ENCODE results near the gene ZGPAT.

ZGPAT gene

GRCh38 chr20:63734111-63734945 lies 26.5 kb downstream of the ZGPAT start:
- DNase-seq: no peak

DNA sequence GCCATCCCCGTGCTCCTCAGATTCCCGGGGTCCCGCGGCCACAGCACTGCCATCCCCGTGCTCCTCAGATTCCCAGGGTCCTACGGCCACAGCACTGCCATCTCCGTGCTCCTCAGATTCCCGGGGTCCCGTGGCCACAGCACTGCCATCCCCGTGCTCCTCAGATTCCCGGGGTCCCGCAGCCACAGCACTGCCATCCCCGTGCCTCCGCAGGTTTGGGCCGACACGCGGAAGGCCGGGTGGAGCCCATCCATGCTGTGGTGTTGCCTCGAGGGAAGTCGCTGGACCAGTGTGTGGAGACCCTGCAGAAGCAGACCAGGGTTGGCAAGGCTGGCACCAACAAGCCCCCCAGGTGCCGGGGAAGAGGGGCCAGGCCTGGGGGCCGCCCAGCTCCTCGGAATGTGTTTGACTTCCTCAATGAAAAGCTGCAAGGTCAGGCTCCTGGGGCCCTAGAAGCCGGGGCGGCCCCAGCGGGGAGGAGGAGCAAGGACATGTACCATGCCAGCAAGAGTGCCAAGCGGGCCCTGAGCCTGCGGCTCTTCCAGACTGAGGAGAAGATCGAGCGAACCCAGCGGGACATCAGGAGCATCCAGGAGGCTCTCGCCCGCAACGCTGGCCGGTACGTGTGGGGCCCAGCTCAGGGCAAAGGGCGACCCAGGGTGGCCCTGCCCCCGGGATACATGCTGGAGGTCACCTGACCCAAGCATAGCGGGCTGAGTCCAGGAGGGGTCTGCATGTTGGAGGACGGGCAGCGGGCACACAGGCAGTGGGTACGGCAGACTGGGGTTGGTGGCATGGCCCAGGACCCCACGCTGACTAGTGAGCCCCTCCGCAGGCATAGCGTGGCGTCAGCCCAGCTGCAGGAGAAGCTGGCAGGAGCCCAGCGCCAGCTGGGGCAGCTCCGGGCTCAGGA lies 27.4 kb downstream of the ZGPAT start:
- DNase-seq: no peak

GRCh38 chr20:63735859-63736718 lies 28.2 kb downstream of the ZGPAT start, which contains the start of gene LIME1:
LIME1 (plus strand) TSS chr20:63736664; CDS start chr20:63737550, 886 bp downstream.
- DNase-seq: peak; percentile 17

DNA sequence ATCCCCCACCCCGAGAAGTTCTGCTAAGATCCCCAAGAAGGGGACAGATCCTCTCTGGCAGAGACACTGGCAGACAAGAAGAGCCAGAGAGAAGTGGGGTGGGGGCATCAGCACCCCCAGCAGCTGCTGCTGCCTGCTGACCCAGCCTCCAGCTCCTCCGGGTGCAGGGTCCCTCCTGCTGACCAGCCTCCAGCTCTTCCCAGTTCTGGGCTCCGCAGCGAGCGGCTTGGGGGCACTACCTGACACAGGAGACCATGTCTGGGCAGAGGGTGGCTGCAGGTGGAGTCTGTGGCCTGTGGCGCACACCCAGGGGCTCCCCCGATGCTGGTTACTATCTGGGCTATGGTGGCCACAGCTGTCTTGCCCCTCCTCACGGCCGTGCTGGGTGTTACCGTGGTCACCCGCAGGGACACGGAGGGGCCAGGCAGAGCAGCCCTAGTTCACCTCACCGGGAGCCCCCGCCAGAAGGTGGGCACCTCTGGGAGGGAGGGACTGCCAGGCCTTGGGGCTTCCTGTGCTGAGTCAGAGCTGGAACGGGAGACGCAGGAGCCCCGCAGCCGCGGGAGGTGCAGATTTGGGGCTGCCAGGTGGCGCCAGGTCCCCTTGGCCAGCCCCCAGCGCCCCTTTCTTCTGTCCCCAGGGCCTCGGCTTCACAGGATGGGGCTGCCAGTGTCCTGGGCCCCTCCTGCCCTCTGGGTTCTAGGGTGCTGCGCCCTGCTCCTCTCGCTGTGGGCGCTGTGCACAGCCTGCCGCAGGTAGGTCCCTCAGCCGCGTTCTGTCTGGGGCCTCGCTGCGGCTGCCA lies 29.3 kb downstream of the ZGPAT start:
- no peak for DNase-seq

DNA sequence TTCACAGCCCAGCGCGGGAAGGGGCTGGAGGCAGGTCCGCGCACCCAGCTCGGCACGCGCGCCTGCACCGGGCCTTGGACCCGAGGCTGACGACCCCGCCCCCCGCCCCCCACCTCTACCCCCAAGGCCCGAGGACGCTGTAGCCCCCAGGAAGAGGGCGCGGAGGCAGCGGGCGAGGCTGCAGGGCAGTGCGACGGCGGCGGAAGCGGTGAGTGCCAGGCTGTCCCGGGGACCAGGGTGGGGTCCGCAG lies 29.8 kb downstream of the ZGPAT start:
- DNase-seq: no peak

DNA sequence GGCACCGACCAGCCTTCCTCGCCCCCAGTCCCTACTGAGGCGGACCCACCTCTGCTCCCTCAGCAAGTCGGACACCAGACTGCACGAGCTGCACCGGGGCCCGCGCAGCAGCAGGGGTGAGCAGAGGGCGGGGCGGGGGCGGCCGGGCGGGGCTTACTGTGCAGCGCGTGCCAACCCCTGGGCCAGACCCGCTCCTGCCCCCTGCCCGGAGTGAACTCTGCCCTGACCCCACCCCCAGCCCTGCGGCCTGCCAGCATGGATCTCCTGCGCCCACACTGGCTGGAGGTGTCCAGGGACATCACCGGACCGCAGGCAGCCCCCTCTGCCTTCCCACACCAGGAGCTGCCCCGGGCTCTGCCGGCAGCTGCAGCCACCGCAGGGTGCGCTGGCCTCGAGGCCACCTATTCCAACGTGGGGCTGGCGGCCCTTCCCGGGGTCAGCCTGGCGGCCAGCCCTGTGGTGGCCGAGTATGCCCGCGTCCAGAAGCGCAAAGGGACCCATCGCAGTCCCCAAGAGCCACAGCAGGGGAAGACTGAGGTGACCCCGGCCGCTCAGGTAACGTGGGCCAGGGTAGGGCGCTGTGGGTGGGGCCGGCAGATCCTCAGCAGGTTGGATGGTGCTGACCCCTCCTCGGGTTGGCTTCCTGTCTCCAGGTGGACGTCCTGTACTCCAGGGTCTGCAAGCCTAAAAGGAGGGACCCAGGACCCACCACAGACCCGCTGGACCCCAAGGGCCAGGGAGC lies 30.3 kb downstream of the ZGPAT start:
- DNase-seq: no peak

DNA sequence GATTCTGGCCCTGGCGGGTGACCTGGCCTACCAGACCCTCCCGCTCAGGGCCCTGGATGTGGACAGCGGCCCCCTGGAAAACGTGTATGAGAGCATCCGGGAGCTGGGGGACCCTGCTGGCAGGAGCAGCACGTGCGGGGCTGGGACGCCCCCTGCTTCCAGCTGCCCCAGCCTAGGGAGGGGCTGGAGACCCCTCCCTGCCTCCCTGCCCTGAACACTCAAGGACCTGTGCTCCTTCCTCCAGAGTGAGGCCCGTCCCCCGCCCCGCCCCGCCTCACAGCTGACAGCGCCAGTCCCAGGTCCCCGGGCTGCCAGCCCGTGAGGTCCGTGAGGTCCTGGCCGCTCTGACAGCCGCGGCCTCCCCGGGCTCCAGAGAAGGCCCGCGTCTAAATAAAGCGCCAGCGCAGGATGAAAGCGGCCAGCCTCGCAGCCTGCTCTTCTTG lies 30.9 kb downstream of the ZGPAT start:
- peak; percentile 21 for DNase-seq

- DNase-seq: peak; percentile 86
Observed at GRCh38 chr20:63739130-63740069, 31.6 kb downstream of the ZGPAT start, which contains the start of gene SLC2A4RG. SLC2A4RG (plus strand) TSS chr20:63739776; CDS start chr20:63739913, 137 bp downstream.

DNA sequence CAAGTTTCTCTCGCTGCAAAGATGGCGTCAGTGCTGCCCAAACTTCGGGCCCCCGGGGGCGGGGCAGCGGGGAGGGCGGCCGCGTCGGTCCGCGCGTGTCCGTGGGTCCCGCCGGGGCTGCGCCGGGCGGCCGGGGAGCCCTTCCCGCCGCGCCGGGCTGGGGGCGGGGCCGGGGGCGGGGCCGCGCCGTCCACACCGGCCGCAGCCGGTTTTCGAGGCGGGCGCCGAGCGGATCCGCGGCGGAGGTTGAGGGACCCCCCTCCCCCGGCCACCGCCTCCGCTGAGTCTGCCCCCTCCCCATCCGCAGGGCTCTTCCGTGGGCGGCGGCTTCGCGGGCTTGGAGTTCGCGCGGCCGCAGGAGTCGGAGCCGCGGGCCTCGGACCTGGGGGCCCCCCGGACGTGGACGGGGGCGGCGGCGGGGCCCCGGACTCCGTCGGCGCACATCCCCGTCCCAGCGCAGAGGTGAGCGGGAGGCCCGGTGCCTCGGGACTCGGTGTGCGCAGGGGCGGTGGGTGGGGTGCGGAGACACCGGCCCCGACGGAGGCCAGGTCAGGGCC lies 32.3 kb downstream of the ZGPAT start:
- no peak for DNase-seq

DNA sequence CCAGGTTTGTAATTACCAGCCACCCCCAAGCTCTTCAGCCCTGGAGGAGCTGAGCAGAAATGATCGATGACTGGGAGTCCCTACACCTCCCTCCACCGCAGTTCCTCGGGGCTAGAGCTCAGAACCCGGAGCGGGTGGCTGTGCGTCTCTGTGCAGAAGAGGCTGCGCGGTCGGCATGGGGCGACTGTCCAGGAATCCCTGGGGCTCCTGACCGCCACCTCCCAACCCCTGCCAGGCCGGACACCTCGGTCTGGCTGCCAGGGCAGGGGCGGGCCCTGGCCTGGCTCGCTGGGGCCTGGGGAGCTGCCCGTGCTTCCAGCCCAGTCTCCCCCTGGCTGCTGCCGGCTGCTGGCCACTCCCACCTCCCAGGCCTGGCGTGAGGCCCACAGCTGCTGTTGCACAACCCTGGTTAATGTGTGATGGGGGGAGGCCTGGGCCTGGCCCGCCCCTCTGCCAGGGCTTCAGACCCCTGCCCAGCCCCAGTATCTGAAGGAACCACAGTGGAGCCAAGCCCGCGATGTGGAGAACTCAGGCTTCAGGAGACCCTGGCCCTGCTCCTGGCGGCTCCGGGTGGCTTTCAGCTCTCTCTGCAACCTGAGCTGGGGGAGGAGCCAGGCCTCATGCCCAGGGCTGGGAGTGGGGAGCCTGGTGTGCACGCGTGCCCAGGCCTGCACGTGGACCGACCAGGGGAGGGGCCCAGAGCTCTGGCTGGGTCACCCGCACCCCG lies 33.0 kb downstream of the ZGPAT start:
- peak; percentile 61 for DNase-seq

DNA sequence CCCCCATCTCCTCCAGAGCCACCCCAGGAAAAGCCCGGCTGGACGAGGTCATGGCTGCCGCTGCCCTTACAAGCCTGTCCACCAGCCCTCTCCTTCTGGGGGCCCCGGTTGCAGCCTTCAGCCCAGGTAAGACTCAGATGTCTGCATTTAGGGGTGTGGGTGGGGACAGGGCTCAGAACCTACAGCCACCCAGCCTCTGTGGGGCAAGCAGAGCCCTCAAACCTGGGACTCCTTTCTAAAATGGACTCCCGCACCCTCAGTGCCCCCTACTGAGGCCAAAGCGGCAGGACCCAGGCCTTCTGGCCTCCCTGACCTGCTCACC lies 33.5 kb downstream of the ZGPAT start:
- no peak for DNase-seq

GRCh38 chr20:63741676-63742380 lies 34.0 kb downstream of the ZGPAT start:
- no peak for DNase-seq

DNA sequence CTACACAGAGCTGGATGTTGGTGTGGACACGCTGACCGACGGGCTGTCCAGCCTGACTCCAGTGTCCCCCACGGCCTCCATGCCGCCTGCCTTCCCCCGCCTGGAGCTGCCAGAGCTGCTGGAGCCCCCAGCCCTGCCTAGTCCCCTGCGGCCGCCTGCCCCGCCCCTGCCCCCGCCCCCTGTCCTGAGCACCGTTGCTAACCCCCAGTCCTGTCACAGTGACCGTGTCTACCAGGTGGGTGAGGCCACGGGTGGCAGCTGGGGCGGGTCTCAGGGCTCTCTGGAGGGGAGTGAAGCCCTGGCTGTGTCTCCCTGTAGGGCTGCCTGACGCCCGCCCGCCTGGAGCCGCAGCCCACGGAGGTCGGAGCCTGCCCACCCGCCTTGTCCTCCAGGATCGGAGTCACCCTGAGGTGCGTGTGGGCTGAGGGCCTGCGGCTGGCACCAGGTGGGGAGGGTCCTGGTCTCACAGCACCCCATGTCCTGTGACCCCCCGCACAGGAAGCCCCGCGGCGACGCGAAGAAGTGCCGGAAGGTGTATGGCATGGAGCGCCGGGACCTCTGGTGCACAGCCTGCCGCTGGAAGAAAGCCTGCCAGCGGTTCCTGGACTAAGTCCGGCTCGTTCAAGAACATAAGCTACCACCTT lies 34.7 kb downstream of the ZGPAT start:
- no peak for DNase-seq

DNA sequence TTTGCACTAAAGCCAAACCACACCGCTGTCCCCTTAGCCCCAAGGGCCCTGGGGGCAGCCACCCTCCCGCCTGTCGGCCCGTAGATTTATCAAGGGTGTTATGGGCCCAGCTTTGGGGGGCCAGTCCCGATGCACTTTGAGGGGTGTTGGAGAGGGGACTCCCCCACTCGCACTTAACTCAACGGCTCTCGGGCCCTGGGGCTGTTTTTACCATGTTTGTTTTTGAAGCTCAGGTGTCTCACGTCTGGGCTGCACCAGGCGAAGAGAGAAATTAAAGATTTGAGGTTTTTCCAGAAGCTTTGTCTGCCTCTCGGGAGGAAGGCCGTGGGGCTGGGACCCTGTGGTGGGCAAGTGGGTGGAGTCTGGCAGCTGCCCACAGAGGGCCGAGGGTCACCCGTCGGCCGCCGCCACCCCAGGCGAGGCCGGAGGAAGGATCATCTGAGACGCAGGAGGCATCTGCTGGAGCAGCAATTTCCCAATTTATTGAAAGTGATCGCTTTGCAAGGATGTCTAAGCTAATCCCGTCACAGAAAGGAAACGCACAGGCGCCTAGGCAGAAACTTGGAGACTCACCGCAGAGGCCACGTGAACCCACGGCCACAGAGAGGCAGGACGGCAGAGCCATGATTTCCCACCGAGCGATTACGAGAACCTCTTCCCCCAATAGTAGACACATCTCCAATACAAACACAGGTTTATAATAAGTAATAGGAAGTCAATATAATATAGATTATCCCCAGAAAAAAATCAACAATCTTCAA lies 35.6 kb downstream of the ZGPAT start:
- DNase-seq: no peak

GRCh38 chr20:63744158-63744557 lies 36.3 kb downstream of the ZGPAT start:
- no peak for DNase-seq

GRCh38 chr20:63744574-63745423 lies 37.0 kb downstream of the ZGPAT start:
- DNase-seq: no peak
